DND-41 (cell line): ENCODE data around the gene IZUMO1.
"Not testable (repeated sequence)": the region's sequence is repeated elsewhere in the genome, so short reads cannot be mapped to it uniquely, and the experiment has no call there.

Source experiments
- EZH2 ChIP-seq: IDR thresholded peaks from 3 replicates; pipeline ENCODE4 v1.6.1; 2012; ENCODE audit warnings: borderline replicate concordance, low read depth, mild to moderate bottlenecking, moderate library complexity, low read length, inconsistent platforms; ENCODE audit not compliant: severe bottlenecking
- TF ChIP-seq, protein P1 (sequence below): IDR thresholded peaks from 2 replicates; pipeline ENCODE4 v1.5.1; 2012; ENCODE audit warnings: borderline replicate concordance, low read length, moderate library complexity, mild to moderate bottlenecking; ENCODE audit not compliant: poor library complexity, severe bottlenecking; ENCODE audit errors: extremely low read depth

DNA sequence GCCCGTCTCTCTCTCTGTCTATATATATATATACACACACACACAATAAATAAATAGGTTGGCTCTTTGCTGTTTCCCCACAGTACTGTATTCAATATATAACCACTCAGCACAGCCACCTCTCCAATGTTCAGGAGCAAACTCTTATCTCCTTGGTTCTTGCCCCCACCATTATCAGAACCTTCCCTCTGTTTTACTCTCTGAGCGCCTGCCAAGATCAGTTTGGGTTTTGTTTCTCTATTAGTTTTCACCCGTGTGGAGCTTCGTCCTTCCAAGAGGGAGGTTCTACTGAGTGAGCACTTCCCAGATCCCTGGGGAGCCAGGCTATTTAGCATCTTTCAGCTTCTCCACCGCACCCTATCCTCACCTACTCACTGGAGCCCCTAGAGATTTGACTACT lies 19.1 kb upstream of the IZUMO1 start:
- TF ChIP-seq, protein P1, sequence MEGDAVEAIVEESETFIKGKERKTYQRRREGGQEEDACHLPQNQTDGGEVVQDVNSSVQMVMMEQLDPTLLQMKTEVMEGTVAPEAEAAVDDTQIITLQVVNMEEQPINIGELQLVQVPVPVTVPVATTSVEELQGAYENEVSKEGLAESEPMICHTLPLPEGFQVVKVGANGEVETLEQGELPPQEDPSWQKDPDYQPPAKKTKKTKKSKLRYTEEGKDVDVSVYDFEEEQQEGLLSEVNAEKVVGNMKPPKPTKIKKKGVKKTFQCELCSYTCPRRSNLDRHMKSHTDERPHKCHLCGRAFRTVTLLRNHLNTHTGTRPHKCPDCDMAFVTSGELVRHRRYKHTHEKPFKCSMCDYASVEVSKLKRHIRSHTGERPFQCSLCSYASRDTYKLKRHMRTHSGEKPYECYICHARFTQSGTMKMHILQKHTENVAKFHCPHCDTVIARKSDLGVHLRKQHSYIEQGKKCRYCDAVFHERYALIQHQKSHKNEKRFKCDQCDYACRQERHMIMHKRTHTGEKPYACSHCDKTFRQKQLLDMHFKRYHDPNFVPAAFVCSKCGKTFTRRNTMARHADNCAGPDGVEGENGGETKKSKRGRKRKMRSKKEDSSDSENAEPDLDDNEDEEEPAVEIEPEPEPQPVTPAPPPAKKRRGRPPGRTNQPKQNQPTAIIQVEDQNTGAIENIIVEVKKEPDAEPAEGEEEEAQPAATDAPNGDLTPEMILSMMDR, result not testable (repeated sequence)
- TF ChIP-seq EZH2, result not testable (repeated sequence)
